LNCAP (cell line): Measurements from ENCODE around the gene AHRR.

ENCODE experiments used
- CTCF ChIP-seq: fragments of 450-650 bp; IDR thresholded peaks from 2 replicates; pipeline ENCODE4 v1.5.1; 2017; ENCODE audit warnings: mild to moderate bottlenecking

Gene AHRR

GRCh38 chr5:479566-480319 lies 158.2 kb downstream of the AHRR start:
- TF ChIP-seq CTCF, result no peak

GRCh38 chr5:481347-481746 lies 159.8 kb downstream of the AHRR start:
- TF ChIP-seq CTCF, result no peak

GRCh38 chr5:482021-482420 lies 160.5 kb downstream of the AHRR start:
- TF ChIP-seq CTCF, result no peak

- TF ChIP-seq CTCF, result no peak
Observed at GRCh38 chr5:482506-482905, 161.0 kb downstream of the AHRR start.

GRCh38 chr5:483011-483410 lies 161.5 kb downstream of the AHRR start:
- TF ChIP-seq CTCF, result no peak

GRCh38 chr5:483434-484140 lies 162.1 kb downstream of the AHRR start:
- TF ChIP-seq CTCF, result no peak

GRCh38 chr5:484556-484955 lies 163.0 kb downstream of the AHRR start:
- TF ChIP-seq CTCF, result no peak
